ENCODE data around the gene CHN2.

GRCh38 chr7:29209745-29210144 is 15.2 kb downstream of the CHN2 start:
- TF ChIP-seq RCOR1 (IDR thresholded peaks at IDR 0.05; ENCODE audit: low read length) (no peak), CTCF (IDR thresholded peaks at IDR 0.05) (no peak), MEF2A (IDR thresholded peaks at IDR 0.05; ENCODE audit: borderline replicate concordance, low read depth) (no peak), ZBTB33 (IDR thresholded peaks at IDR 0.05; ENCODE audit: borderline replicate concordance, low read depth) (no peak), NRF1 (IDR thresholded peaks at IDR 0.05; ENCODE audit: low read depth, low read length) (no peak), USF2 (IDR thresholded peaks at IDR 0.05; ENCODE audit: borderline replicate concordance, low read depth, low read length) (no peak), SIN3A (IDR thresholded peaks at IDR 0.05; ENCODE audit: borderline replicate concordance, low read depth, low read length) (no peak), POLR2AphosphoS5 (IDR thresholded peaks at IDR 0.05; ENCODE audit: low read depth, low read length) (no peak), JUND (IDR thresholded peaks at IDR 0.05) (no peak), TEAD4 (IDR thresholded peaks at IDR 0.05; ENCODE audit: borderline replicate concordance, insufficient read depth) (no peak), USF1 (IDR thresholded peaks at IDR 0.05; ENCODE audit: borderline replicate concordance, low read depth) (no peak), PBX3 (IDR thresholded peaks at IDR 0.05) (no peak)
